ENCODE results near the gene ADGRV1.

Gene ADGRV1

DNA sequence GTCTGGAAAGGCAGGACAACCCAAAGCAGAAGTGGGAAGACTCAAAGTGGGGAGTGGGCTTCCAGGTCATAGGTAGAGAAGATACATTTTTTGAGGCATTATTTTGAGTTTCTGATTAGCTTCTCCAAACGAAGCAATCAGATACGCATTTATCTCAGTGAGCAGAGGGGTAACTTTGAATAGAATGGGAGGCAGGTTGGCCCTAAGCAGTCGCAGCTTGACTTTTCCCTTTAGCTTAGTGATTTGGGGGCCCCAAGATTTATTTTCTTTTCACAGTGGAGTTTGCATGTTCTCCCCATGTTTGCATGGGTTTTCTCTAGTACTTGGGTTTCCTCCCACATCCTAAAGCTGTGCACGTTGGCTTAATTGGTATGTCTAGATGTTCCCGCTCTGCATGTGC is 422.6 kb downstream of the ADGRV1 start:
- ChIA-PET CTCF (no interaction called here), POLR2A (no interaction called here)
- no peak for DNase-seq (ENCODE audit: extremely low spot score)

DNA sequence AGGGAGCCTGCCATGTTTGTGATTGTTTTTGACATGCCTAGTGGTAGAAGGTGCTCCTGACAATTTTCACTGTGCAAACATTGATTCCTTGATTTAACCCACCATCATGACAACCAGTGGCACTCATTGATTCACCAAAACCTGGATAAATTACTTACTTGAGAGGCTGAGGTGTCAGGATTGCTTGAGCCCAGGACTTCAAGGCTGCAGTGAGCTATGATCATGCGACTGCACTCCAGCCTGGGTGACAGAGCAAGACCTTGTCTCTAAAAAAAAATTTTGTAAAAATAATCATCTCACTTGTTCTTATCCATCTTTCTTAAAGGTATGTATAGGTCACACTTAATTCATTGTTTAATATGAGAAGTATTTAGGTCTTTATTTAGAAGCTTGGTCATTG is 423.2 kb downstream of the ADGRV1 start:
- TF ChIP-seq ARNT (IDR thresholded peaks at IDR 0.05) (no peak), L3MBTL2 (conservative IDR thresholded peaks at IDR 0.05) (no peak), BHLHE40 (IDR thresholded peaks at IDR 0.05; ENCODE audit: borderline replicate concordance) (no peak), LEF1 (IDR thresholded peaks at IDR 0.05; ENCODE audit: borderline replicate concordance) (no peak), FOXM1 (IDR thresholded peaks at IDR 0.05; ENCODE audit: borderline replicate concordance) (no peak)
- ChIA-PET POLR2A (interaction anchor here (0.6 to 1.8 kb wide), 2 partner anchors 399 to 433 kb away, joined by 5 to 7 read pairs; no protein-coding TSS in a partner anchor), CTCF (no interaction called here)
- DNase-seq (ENCODE audit: extremely low spot score), result no peak

More for the DNA sequence above, 422.6 kb downstream of the ADGRV1 start:
- TF ChIP-seq NFRKB (IDR thresholded peaks at IDR 0.05) (no peak), LEF1 (IDR thresholded peaks at IDR 0.05; ENCODE audit: borderline replicate concordance) (no peak), L3MBTL2 (conservative IDR thresholded peaks at IDR 0.05) (no peak), ZNF384 (IDR thresholded peaks at IDR 0.05) (no peak), ELF4 (IDR thresholded peaks at IDR 0.05) (no peak), FOXM1 (IDR thresholded peaks at IDR 0.05; ENCODE audit: borderline replicate concordance) (no peak), SUZ12 (IDR thresholded peaks at IDR 0.05) (no peak), FOXA1 (IDR thresholded peaks at IDR 0.05) (no peak), BHLHE40 (IDR thresholded peaks at IDR 0.05; ENCODE audit: borderline replicate concordance) (no peak)

DNA sequence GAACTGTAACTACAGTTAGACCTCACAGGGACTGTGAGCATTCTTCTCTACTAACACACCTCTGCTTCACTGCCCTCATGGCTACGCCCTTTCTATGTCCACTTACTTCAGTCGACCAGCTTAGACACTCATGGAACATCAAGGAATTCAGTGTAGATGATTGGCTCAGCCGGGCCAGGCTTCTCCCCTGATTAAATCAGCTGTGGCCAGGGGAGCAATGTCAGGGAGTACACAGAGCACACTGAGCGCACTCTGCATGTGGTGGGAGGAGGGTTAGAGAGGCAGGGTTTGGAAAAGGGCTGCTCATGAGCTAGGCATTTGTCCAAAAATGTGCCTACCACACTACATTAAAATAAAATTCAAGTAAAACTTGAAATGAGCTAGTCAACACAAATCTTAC is 424.0 kb downstream of the ADGRV1 start:
- DNase-seq (ENCODE audit: extremely low spot score), result no peak
- TF ChIP-seq SP1 (IDR thresholded peaks at IDR 0.05) (no peak), FOXA1 (IDR thresholded peaks at IDR 0.05) (no peak), BHLHE40 (IDR thresholded peaks at IDR 0.05; ENCODE audit: borderline replicate concordance) (no peak), L3MBTL2 (conservative IDR thresholded peaks at IDR 0.05) (no peak), ZNF384 (IDR thresholded peaks at IDR 0.05) (no peak), ELF4 (IDR thresholded peaks at IDR 0.05) (no peak), SUZ12 (IDR thresholded peaks at IDR 0.05) (no peak), CTBP1 (IDR thresholded peaks at IDR 0.05; ENCODE audit: borderline replicate concordance) (no peak), FOXK2 (IDR thresholded peaks at IDR 0.05) (no peak)
- ChIA-PET POLR2A (interaction anchor here (1.8 kb wide), 1 partner anchor 398 kb away, joined by 7 read pairs; no protein-coding TSS in a partner anchor), CTCF (interaction anchor here (0.7 to 1.4 kb wide), 2 partner anchors 51 to 437 kb away, joined by 3 to 4 read pairs; no protein-coding TSS in a partner anchor)

DNA sequence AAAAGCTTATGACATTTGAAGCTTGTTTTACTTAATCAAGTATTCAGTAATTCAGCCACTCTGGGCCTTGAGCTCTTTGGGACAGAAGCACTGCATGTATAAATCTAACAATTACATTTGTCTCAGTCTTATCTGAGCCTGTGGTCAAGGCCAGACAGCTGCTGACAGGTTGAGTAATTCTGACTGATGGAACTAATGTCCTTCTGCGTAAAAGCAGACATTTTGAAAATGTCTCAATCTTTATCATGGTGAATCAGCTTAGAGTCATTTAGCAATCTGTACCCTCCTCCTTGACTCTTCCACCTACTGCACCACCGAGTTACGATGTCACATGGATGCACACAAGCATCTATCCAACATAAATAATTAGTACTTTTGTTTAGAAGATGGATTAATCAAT is 424.6 kb downstream of the ADGRV1 start:
- peak; percentile 22 for DNase-seq (ENCODE audit: extremely low spot score)
- no peak for TF ChIP-seq ELF4 (IDR thresholded peaks at IDR 0.05)
- no peak for TF ChIP-seq CTBP1 (IDR thresholded peaks at IDR 0.05; ENCODE audit: borderline replicate concordance)
- no peak for TF ChIP-seq L3MBTL2 (conservative IDR thresholded peaks at IDR 0.05)
- TF ChIP-seq NFRKB (IDR thresholded peaks at IDR 0.05), result no peak
- TF ChIP-seq, protein P1, sequence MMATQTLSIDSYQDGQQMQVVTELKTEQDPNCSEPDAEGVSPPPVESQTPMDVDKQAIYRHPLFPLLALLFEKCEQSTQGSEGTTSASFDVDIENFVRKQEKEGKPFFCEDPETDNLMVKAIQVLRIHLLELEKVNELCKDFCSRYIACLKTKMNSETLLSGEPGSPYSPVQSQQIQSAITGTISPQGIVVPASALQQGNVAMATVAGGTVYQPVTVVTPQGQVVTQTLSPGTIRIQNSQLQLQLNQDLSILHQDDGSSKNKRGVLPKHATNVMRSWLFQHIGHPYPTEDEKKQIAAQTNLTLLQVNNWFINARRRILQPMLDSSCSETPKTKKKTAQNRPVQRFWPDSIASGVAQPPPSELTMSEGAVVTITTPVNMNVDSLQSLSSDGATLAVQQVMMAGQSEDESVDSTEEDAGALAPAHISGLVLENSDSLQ (IDR thresholded peaks at IDR 0.05), result peak; percentile 85
- no peak for TF ChIP-seq HDGF (IDR thresholded peaks at IDR 0.05; ENCODE audit: borderline replicate concordance)
- TF ChIP-seq FOXM1 (IDR thresholded peaks at IDR 0.05; ENCODE audit: borderline replicate concordance), result no peak
- ChIA-PET POLR2A (interaction anchor here (0.5 to 1.8 kb wide), 2 partner anchors 281 to 398 kb away, joined by 3 to 7 read pairs; no protein-coding TSS in a partner anchor), CTCF (interaction anchor here (0.7 to 1.4 kb wide), 2 partner anchors 51 to 436 kb away, joined by 3 to 4 read pairs; no protein-coding TSS in a partner anchor)

DNA sequence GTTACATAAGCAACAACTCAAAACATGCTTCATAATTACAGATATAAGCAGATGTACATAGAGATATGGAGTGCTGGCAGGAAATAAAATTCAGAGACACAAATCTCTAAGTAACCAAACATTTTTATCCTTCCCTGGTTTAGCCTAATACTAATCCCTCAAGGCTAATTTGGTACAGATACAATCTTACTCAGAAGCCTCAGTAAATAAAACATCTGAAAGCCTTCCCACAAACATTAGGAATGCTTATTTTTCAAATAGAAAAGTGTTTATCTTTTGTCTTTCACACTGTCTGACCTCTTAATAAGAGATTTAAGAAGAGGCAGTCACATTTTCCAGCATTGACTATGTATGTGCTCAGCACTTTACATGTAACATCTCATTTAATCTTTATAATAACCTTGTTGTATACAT is 425.1 kb downstream of the ADGRV1 start:
- no peak for DNase-seq (ENCODE audit: extremely low spot score)
- POLR2A ChIA-PET, result interaction anchor here (1.8 kb wide), 1 partner anchor 397 kb away, joined by 7 read pairs; no protein-coding TSS in a partner anchor
- CTCF ChIA-PET, result no interaction called here
- TF ChIP-seq BHLHE40 (IDR thresholded peaks at IDR 0.05; ENCODE audit: borderline replicate concordance), result no peak
- TF ChIP-seq FOXK2 (IDR thresholded peaks at IDR 0.05), result no peak

DNA sequence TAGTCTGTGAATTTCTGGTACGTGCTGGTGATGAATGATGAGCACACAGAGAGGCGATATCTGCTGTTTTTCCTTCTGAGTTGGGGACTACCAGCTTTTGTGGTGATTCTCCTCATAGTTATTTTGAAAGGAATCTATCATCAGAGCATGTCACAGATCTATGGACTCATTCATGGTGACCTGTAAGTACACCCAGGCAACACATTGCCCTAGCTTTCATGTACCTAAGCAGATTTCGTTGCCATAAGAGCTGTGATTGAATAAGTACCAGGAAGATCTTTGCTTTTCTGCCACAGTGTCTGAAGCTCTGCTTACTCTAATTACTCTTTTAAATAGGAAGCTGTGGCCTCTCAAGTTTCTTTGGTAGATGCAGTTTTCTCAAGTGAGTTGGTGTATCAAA is 426.7 kb downstream of the ADGRV1 start:
- CTCF ChIA-PET, result no interaction called here
- DNase-seq (ENCODE audit: extremely low spot score), result no peak
- TF ChIP-seq ELF4 (IDR thresholded peaks at IDR 0.05) (no peak), FOXK2 (IDR thresholded peaks at IDR 0.05) (no peak), BHLHE40 (IDR thresholded peaks at IDR 0.05; ENCODE audit: borderline replicate concordance) (no peak), ZNF384 (IDR thresholded peaks at IDR 0.05) (no peak), SP1 (IDR thresholded peaks at IDR 0.05) (no peak), FOXA1 (IDR thresholded peaks at IDR 0.05) (no peak), ARNT (IDR thresholded peaks at IDR 0.05) (no peak), CTBP1 (IDR thresholded peaks at IDR 0.05; ENCODE audit: borderline replicate concordance) (no peak), LEF1 (IDR thresholded peaks at IDR 0.05; ENCODE audit: borderline replicate concordance) (no peak), HDGF (IDR thresholded peaks at IDR 0.05; ENCODE audit: borderline replicate concordance) (no peak), NFRKB (IDR thresholded peaks at IDR 0.05) (no peak), FOXM1 (IDR thresholded peaks at IDR 0.05; ENCODE audit: borderline replicate concordance) (no peak)
- TF ChIP-seq, protein P1 (IDR thresholded peaks at IDR 0.05), result no peak
- POLR2A ChIA-PET, result no interaction called here

DNA sequence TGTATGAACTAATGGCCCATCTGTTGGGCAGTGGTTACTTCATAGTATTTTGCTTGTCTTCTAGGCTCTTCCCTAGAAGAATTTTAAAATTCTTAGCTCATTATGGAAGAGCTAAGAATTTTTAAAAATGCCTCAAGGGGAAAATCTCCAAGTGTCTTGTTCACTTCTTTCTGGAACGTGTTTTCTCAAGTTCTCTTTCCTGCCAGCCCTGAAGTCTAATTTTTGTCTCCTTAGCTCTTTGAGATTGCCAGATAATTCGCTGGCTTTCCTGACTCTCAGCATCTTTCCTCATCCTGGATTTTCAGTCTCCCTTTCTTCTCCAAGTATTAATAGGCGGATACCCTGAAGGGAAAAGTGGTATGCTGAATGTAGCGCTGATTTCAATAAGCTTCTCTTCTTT is 429.1 kb downstream of the ADGRV1 start:
- DNase-seq (ENCODE audit: extremely low spot score), result no peak
- ChIA-PET POLR2A (no interaction called here), CTCF (no interaction called here)
- TF ChIP-seq SP1 (IDR thresholded peaks at IDR 0.05) (no peak), ELF4 (IDR thresholded peaks at IDR 0.05) (no peak), FOXK2 (IDR thresholded peaks at IDR 0.05) (no peak)

DNA sequence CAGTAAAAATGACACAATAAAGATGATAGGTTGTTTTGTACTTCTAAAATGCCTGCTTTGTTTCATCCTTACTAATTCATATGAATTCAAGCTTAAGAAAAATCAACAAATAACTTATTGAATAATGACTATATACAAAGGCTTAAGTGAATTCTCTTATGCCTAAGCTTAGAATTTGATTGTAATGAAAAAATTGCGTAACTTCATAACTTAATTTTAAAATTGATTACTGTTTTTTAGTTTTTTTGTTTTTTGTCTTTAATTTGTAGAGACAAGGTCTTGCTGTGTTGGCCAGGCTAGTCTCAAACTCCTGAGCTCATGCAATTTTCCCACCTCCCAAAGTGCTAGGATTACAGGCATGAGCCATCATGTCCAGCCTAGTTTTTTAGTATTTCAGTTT is 432.6 kb downstream of the ADGRV1 start:
- POLR2A ChIA-PET, result no interaction called here

More for the DNA sequence above, 432.6 kb downstream of the ADGRV1 start:
- no peak for DNase-seq (ENCODE audit: extremely low spot score)
- CTCF ChIA-PET, result no interaction called here
- TF ChIP-seq FOXK2 (IDR thresholded peaks at IDR 0.05) (no peak), BHLHE40 (IDR thresholded peaks at IDR 0.05; ENCODE audit: borderline replicate concordance) (no peak)
